CD4-positive, alpha-beta T cell treated with Interleukin-15 for 1 hour (primary cell): ENCODE results near the gene WDR12.
"Not testable (repeated sequence)": the region's sequence is repeated elsewhere in the genome, so short reads cannot be mapped to it uniquely, and the experiment has no call there.

ENCODE experiments used
- DNase-seq: peaks from one replicate; pipeline ENCODE4 v3.0.0-alpha.2; 2020

Gene WDR12

DNA sequence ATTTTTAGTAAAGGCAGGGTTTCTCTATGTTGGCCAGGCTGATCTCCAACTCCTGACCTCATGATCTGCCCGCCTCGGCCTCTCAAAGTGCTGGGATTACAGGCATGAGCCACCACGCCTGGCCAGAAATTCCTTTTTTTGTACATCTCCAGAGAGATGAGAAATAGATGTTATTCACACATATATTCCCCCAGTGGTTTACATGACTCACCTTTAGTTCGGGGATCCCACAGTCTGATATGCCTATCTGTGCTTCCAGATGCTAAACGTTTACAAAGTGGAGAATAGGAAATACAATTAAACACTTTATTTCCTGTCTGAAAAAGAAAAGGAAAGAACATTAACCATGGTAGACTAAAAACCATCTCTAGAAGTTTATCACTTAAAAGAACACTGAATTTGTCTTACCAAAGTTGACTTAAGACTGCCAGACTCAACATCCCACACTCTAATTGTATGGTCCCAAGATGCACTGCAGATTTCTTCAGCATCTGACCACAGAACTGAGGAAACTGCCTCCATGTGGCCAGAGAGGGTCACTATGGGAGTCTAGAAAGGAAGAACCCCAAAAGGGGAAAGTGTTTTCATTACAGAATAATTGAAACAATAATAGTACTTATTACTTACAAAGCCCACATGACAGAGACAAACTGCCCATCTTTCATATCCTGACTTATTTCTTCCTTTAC is 27.3 kb downstream of the WDR12 start:
- no peak for DNase-seq

DNA sequence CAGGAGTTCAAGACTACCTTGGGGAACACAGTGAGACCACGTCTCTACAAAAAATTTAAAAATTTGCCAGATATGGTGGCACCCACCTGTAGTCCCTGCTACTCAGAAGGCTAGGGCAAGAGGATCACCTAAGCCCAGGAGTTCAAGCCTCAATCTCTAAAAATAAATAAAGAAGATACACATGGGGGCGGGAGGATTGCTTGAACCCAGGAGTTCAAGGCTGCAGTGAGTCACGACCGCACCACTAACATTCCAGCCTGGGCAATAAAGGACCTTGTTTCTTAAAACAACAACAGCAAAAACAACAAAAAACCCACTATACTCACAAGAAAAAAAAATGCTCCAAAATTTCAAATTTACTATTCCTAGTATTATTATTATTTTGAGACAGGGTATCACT is 29.9 kb downstream of the WDR12 start:
- no peak for DNase-seq

- DNase-seq, result no peak
These were observed 33.8 kb downstream of the WDR12 start for GRCh38 chr2:202877699-202878098.

DNA sequence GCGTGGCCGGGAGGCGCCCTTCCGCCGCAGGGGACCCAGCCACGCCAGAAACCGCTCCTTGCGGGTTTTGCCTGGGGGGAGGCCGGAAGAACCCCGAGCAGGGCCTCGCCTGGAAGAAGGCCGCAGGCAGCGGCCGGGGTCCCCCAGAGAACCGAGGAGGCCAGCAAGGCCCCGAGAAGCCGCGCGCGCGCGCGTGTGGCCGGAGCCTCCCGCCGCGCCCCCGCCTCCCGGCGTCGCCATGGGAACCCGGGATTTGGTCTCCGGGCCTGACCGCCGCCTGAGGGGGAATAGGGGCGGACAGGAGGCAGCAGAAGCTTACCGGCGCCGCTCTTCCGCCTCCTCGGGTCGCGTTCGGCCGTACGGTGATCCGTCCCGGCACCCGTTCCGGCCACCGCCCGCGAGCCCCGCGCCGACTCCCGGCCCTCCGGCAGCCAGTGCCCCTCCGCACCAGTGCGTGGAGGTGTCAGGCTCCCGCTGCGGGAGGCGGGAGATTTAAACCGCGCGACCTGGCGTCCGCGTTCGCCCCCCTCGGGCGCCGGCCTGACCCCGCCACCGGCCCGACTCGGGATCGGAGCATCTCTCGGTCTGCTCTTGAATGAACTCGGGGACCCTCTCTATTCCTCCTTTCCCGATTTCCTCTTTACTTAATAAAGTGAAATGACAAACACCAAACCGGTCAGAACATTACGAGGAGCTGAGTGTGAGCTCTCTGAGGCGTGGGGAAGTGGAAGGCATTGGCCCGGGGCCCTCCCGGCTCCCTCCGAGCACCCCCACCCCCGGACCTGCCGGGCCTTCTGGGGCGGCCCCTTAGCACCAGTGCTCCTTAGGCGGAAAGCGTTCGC is 40.0 kb downstream of the WDR12 start, which contains the start of gene ICA1L:
ICA1L (minus strand) TSS at position 467 of the 842 bp plus-strand sequence. CDS start 42,757 bp downstream, outside the sequence.
- peak; percentile 37 for DNase-seq

GRCh38 chr2:202870431-202871299 is 40.8 kb downstream of the WDR12 start:
- peak; percentile 60 for DNase-seq

- no peak for DNase-seq
These were observed 49.5 kb downstream of the WDR12 start for GRCh38 chr2:202861987-202862386.

GRCh38 chr2:202858601-202859000 is 52.9 kb downstream of the WDR12 start:
- no peak for DNase-seq

- DNase-seq, result not testable (repeated sequence)
These were observed 62.1 kb downstream of the WDR12 start for GRCh38 chr2:202849343-202849742.

DNA sequence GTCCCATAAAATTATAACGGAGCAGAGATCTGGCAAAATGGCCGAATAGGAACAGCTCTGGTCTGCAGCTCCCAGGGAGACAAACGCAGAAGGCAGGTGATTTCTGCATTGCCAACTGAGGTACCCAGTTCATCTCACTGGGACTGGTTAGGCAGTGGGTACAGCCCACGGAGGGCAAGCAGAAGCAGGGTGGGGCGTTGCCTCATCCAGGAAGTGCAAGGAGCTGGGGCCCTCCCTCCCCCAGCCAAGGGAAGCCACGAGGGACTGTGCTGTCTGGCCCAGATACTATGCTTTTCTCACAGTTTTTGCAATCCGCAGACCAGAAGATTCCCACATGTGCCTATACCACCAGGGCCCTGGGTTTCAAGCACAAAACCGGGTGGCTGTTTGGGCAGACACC is 62.7 kb downstream of the WDR12 start:
- peak; percentile 25 for DNase-seq

DNA sequence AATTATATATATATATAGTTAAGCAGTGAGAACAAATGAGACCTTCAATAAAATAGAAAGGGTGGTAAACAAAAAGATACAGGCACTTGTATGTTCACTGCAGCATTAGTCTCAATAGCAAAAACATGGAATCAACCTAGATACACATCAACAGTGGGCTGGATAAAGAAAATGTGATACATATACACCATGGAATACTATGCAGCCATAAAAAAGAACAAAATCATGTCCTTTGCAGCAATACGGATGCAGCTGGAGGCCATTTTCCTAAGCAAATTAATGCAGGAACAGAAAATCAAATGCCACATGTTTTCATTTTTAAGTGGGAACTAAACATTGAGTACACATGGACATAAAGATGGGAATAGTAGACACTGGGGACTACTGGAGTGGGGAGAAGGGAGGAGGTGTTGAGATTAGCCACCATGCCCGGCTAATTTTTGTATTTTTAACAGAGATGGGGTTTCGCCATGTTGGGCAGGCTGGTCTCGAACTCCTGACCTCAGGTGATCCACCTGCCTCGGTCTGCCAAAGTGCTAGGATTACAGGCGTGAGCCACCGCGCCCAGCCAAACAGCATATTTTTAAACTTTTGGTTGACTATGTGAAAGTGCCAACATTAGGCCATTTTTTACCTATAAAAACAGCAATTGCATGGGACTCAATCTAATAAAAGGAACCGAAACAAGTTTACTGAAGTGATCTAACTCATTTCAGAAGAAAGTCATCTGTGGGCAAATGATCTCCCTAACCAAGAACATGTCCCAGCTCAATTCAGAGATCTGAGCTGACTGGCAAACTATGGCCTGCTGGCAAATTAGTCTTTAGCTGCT is 63.6 kb downstream of the WDR12 start:
- no peak for DNase-seq

GRCh38 chr2:202844656-202845055 is 66.8 kb downstream of the WDR12 start:
- no peak for DNase-seq

- DNase-seq, result no peak
These were observed 68.8 kb downstream of the WDR12 start for GRCh38 chr2:202842690-202843089.

DNA sequence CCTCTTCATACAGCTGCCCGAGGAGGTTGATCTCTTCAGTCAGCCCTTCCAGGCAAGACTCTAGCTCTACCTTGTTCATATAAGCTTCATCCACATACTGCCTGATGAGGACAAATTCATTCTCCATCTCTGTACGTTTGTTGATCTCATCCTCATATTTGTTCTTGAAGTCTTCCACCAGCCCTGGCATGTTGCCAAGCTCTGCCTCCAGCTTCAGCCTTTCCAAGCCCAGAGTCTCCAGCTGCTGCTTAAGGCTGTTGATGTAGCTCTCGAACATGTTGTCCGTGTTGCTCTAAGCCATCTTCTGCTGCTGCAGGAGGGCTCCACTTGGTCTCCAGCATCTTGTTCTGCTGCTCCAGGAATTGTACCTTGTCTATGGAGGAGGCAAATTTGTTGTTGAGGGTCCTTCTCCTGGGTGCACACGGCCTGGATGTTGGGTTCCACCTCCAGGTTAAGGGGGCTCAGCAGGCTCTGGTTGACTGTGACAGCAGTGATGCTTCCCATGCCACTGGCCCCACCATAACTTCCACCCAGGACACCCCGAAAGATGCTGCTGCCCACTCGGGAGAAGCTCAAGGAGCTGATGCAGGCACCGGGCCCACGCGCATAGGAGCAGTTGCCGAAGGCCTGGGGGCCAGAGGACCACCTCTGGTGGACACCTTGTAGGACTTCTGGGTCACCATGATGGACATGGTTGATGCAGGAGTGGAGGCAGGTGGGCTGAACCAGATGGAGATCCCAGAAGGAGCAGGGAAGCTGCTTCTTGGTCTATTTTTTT is 70.2 kb downstream of the WDR12 start:
- DNase-seq, result no peak

DNA sequence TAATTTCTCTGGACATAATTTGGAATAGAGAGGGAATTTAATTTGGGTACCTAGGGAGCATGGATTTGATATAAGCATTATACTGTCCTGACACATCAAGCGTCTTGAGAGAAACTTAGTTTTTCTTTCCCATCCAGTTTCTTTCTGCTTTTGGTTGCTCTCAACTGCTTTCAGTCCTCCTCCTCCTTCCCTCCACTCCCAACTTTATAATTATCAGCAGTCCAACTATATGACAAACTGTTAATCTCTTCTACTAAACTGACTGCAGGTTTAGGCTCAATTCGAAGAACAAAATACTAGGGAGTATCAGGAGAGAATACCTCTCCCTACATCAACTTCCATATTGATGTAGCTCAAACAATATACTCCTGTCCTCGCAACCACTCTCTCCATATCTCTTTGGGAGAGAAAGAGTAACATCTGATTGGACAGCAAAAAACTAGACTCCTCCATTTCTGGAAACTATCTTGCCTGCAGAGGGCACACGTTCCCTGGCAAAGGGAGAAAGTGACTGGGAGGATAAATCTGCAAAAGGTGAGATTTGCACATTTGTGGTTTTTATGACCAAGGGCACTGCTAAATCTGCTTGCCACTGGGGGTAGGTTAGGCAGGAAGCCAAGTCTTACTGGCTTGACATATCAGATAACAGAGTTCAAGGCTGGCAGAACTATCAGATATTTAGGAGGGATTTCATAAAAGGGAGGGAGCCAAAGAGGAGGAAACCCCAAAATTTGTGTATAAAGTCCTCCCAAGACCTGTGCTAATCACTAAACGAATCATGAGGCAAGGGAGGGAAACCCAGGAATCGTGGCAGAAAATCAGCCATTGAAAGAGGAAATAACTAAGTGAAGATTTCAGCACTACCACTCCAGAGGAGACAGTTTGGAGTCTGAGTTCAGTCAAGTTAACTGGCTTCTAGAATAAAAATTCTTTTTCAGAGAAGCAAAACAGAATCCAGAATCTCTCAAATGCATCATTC is 79.9 kb downstream of the WDR12 start:
- DNase-seq, result peak; percentile 45

GRCh38 chr2:202824901-202825300 is 86.6 kb downstream of the WDR12 start:
- no peak for DNase-seq
